ENCODE results near the gene UTP20.

GRCh38 chr12:101276433-101276832 lies 3.5 kb upstream of the UTP20 start:
- no peak for TF ChIP-seq CTCF (optimal IDR thresholded peaks at IDR 0.05 in 1 of 3, IDR thresholded peaks at IDR 0.05 in 1 of 3, conservative IDR thresholded peaks at IDR 0.05 in 1 of 3; ENCODE audit: extremely low read depth in 1 of 3, insufficient read depth in 2 of 3, low read length in 3 of 3)
- no peak for TF ChIP-seq EZH2 (IDR thresholded peaks at IDR 0.05; ENCODE audit: low read length)

Measured in keratinocyte (primary cell).